Lung (tissue), 12 donors: Measurements from ENCODE around the gene EREG. TPM values are rescaled to one million over a fixed set of nuclear protein-coding genes. Genes with fewer than 3 reads are reported as not detected.

Source experiments
- ATAC-seq: fragments of 200-7000 bp; cut with Tn5 transposase; one replicate; pipeline ENCODE4 v1.9.1; 2020; ENCODE audit warnings: moderate number of reproducible peaks; ENCODE audit not compliant: insufficient read depth, low FRiP score
- DNase-seq, 3 donors: peaks; one replicate each; pipeline ENCODE4 v3.0.0-alpha.2; 2013 to 2017
- H3K27ac ChIP-seq, 2 donors: one replicate each; pipeline ENCODE4 v1.5.1; 2013; ENCODE audit warnings: mild to moderate bottlenecking in 2 of 2, moderate library complexity in 2 of 2, control low read depth in 1 of 2, inconsistent platforms in 1 of 2, low read depth in 1 of 2, low read length in 1 of 2
- H3K27me3 ChIP-seq, 3 donors: one replicate each; pipeline ENCODE4 v1.5.1; 2013; ENCODE audit warnings: low read length in 2 of 3; ENCODE audit not compliant: control insufficient read depth in 3 of 3, insufficient read depth in 3 of 3
- H3K36me3 ChIP-seq, 4 donors: one replicate each; pipeline ENCODE4 v1.5.1; 2013; ENCODE audit warnings: low read length in 4 of 4, mild to moderate bottlenecking in 1 of 4, moderate library complexity in 1 of 4; ENCODE audit not compliant: control insufficient read depth in 4 of 4, insufficient read depth in 4 of 4
- H3K4me1 ChIP-seq, 5 donors: one replicate each; pipeline ENCODE4 v1.5.1; 2013; ENCODE audit warnings: low read length in 5 of 5, mild to moderate bottlenecking in 2 of 5, moderate library complexity in 1 of 5; ENCODE audit not compliant: control insufficient read depth in 5 of 5, insufficient read depth in 5 of 5
- H3K4me3 ChIP-seq: one replicate; pipeline ENCODE4 v1.5.1; 2013; ENCODE audit warnings: mild to moderate bottlenecking, control low read depth, moderate library complexity
- H3K9ac ChIP-seq, 2 donors: one replicate each; pipeline ENCODE4 v1.5.1; 2013; ENCODE audit warnings: low read length in 2 of 2, control low read depth in 1 of 2; ENCODE audit not compliant: insufficient read depth in 1 of 2
- H3K9me3 ChIP-seq, 4 donors: one replicate each; pipeline ENCODE4 v1.5.1; 2013; ENCODE audit warnings: low read length in 3 of 4, mild to moderate bottlenecking in 1 of 4, moderate library complexity in 1 of 4; ENCODE audit not compliant: control insufficient read depth in 4 of 4, insufficient read depth in 3 of 4
- CTCF ChIP-seq: IDR thresholded peaks from 2 replicates; pipeline ENCODE4 v1.5.1; 2012; ENCODE audit warnings: mild to moderate bottlenecking; ENCODE audit errors: control extremely low read depth, extremely low read depth
- whole genome bisulfite sequencing, 2 donors: extraction: QIAGEN DNeasy Blood & Tissue Kit; methylation state at CpG; one replicate each; pipeline ENCODE4 v1.1.7; 2013; 5-methylcytosine and 5-hydroxymethylcytosine counted together
- polyA plus RNA-seq, 2 donors: library from polyadenylated mRNA; stranded (reverse); fragments of 200-250 nt; gene quantifications; one replicate each; pipeline ENCODE4 v1.2.1, GENCODE V29; 2013
- total RNA-seq, 2 donors: library from RNA; depleted of rRNA in 1 of 2; stranded (reverse); fragments of >200 nt in 1 of 2; gene quantifications; one replicate each; pipeline ENCODE4 v1.2.1, GENCODE V29; 2014 to 2021
- donor health status: control.
- donor health status: control.
- donor health status: Bipolar disorder and iron deficiency.
- donor health status: healthy.
- donor health status: DM: yes; HTN: yes; CAD: no.

Gene EREG
- total and polyA plus RNA-seq, 4 donors = 0.14 to 4.0 (median 0.34) TPM

- ATAC-seq (no peak), DNase-seq (no peak)
- WGBS, 2 donors = 81 to 85% methylated on average over 7 of the region's 7 CpGs
- H3K9ac ChIP-seq = no peak overlapping the region
- H3K27me3 ChIP-seq = no peaks in the 10 kb centered on the region
- H3K4me3 ChIP-seq = no peak overlapping the region
- no peaks in the 10 kb centered on the region for H3K4me1 ChIP-seq
- TF ChIP-seq CTCF = no peak
- H3K27ac ChIP-seq = no peak overlapping the region
- H3K36me3 ChIP-seq = no peaks in the 10 kb centered on the region
- H3K9me3 ChIP-seq = no peaks in the 10 kb centered on the region
Observed at GRCh38 chr4:74433541-74434172, 68.7 kb downstream of the EREG start.

- Histone ChIP-seq H3K9me3 (no peaks in the 10 kb centered on the region), H3K27me3 (no peaks in the 10 kb centered on the region), H3K36me3 (no peaks in the 10 kb centered on the region), H3K4me1 (no peaks in the 10 kb centered on the region), H3K9ac (no peak overlapping the region), H3K27ac (no peak overlapping the region), H3K4me3 (no peak overlapping the region)
- WGBS, 2 donors = 81 to 91% methylated on average over 1 of the region's 1 CpG
- no peak for DNase-seq
- no peak for ATAC-seq
- TF ChIP-seq CTCF = no peak
Observed at GRCh38 chr4:74435296-74435695, 70.4 kb downstream of the EREG start.

GRCh38 chr4:74437866-74438265, 72.9 kb downstream of the EREG start:
- H3K27me3 ChIP-seq = no peaks in the 10 kb centered on the region
- TF ChIP-seq CTCF = no peak
- no peak overlapping the region for H3K9ac ChIP-seq
- H3K4me1 ChIP-seq = no peaks in the 10 kb centered on the region
- ATAC-seq (no peak), DNase-seq (no peak)
- H3K36me3 ChIP-seq = no peaks in the 10 kb centered on the region
- H3K27ac ChIP-seq = no peak overlapping the region
- no peak overlapping the region for H3K4me3 ChIP-seq
- no peaks in the 10 kb centered on the region for H3K9me3 ChIP-seq
- WGBS, 2 donors = 93 to 96% methylated on average over 3 of the region's 3 CpGs

Other genes starting within 250 kb of the EREG start
- 10 to 100 TPM; 15.8 to 32.1 TPM for gene MTHFD2L, start 207.0 kb upstream of the EREG start, total RNA-seq
- 10 to 100 TPM; 11.9 to 15.0 TPM for gene MTHFD2L, start 207.0 kb upstream of the EREG start, polyA plus RNA-seq
- gene EPGN, start 56.7 kb upstream of the EREG start, total RNA-seq = 1 to 10 TPM in 1 of 2 donors, under 1 TPM in 1; 0.98 to 2.3 TPM
- gene EPGN, start 56.7 kb upstream of the EREG start, polyA plus RNA-seq = 1 to 10 TPM in 1 of 2 donors, under 1 TPM in 1; 0.79 to 3.0 TPM
- 10 to 100 TPM in 1 of 2 donors, 1 to 10 TPM in 1; 3.3 to 22.0 TPM for gene AREG, start 80.0 kb downstream of the EREG start, total RNA-seq
- 10 to 100 TPM in 1 of 2 donors, 1 to 10 TPM in 1; 5.3 to 44.0 TPM for gene AREG, start 80.0 kb downstream of the EREG start, polyA plus RNA-seq